ENCODE results near the gene SETDB1. TPM values are rescaled to one million over a fixed set of nuclear protein-coding genes. Genes with fewer than 3 reads are reported as not detected.

Gene SETDB1
- total and polyA plus RNA-seq, 2 of the 13 experiments (the other 11 are each of a cell fraction or from before 2014, with no cell fraction given) = 33.1 to 34.6 TPM

DNA sequence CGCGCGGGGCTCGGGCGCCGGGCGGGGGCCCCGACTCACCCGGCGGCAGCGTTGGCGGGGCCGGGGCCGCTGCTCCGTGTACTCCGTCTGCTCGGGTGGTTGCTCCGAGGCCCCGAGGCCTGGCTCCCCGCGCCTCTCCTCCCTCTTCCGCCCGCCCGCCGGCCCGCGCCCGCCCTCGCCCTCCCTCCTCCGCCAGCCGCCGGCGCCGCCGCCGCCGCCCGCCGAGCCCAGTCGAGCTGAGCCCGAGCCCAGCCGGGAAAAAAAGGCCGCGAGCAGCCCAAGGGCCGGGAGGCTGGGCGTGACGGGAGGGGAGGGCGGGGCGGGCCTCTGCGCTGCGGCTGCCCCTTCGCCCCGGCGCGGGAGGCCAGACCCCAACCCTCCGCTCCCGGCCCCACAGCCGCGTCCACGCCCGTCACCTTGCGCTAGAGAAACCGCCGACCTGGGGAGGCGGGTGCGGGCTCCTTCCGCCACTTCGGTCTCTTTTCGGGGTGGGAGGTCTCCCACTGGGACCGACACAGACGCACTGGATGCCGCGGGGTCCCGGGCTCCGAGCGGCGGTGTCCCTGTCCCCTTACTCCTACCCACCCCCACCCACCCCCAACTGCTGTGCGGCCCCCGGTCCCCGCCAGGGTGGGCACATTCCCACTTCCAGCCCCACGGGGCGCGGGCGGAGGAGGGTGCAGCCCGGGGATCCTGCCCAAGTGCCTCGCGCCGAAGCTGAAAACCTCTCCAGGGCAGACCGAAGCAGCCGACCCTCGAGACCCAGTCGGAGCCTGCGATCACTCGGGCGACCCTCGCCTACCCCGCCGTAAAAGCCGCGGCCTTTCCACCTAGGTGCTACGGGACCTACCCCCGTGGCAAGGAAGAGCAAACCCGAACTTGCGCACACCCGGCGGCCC lies 48.7 kb downstream of the SETDB1 start, which contains the start of gene CERS2 (continued):
- TF ChIP-seq, protein P1, sequence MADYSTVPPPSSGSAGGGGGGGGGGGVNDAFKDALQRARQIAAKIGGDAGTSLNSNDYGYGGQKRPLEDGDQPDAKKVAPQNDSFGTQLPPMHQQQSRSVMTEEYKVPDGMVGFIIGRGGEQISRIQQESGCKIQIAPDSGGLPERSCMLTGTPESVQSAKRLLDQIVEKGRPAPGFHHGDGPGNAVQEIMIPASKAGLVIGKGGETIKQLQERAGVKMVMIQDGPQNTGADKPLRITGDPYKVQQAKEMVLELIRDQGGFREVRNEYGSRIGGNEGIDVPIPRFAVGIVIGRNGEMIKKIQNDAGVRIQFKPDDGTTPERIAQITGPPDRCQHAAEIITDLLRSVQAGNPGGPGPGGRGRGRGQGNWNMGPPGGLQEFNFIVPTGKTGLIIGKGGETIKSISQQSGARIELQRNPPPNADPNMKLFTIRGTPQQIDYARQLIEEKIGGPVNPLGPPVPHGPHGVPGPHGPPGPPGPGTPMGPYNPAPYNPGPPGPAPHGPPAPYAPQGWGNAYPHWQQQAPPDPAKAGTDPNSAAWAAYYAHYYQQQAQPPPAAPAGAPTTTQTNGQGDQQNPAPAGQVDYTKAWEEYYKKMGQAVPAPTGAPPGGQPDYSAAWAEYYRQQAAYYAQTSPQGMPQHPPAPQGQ (CRISPR knock-in tag; IDR thresholded peaks at IDR 0.05; ENCODE audit: borderline replicate concordance) = no peak
- TF ChIP-seq BORCS8-MEF2B (CRISPR knock-in tag; IDR thresholded peaks at IDR 0.05) (peak; percentile 46; the same call in 1 of the 2 replicates), TCF7L2 (IDR thresholded peaks at IDR 0.05; ENCODE audit: low read depth, low read length) (no peak), ZMAT3 (CRISPR knock-in tag; conservative IDR thresholded peaks at IDR 0.05) (0 out of 2 replicates have a peak, but pooled peaks have one; percentile 19), RXRB (CRISPR knock-in tag; IDR thresholded peaks at IDR 0.05; ENCODE audit: borderline replicate concordance) (0 out of 2 replicates have a peak, but pooled peaks have one; percentile 23), ZNF17 (CRISPR knock-in tag; IDR thresholded peaks at IDR 0.05) (no peak), ZBTB8A (CRISPR knock-in tag; IDR thresholded peaks at IDR 0.05; ENCODE audit: borderline replicate concordance, low read depth) (no peak), ZNF329 (CRISPR knock-in tag; IDR thresholded peaks at IDR 0.05; ENCODE audit: low read depth) (peak; percentile 14; the same call in 1 of the 2 replicates), ZNF629 (CRISPR knock-in tag; conservative IDR thresholded peaks at IDR 0.05) (no peak), TCF12 (IDR thresholded peaks at IDR 0.05) (no peak), TCF12 (CRISPR knock-in tag; IDR thresholded peaks at IDR 0.05) (no peak), ZNF724P (CRISPR knock-in tag; IDR thresholded peaks at IDR 0.05; ENCODE audit: borderline replicate concordance) (peak; percentile 74; the same call in 1 of the 2 replicates), TAF1 (CRISPR knock-in tag; IDR thresholded peaks at IDR 0.05) (peak; percentile 57; the same call in 1 of the 2 replicates), ZNF501 (CRISPR knock-in tag; IDR thresholded peaks at IDR 0.05) (peak; percentile 20; the same call in 1 of the 2 replicates)
- TF ChIP-seq, protein P2, sequence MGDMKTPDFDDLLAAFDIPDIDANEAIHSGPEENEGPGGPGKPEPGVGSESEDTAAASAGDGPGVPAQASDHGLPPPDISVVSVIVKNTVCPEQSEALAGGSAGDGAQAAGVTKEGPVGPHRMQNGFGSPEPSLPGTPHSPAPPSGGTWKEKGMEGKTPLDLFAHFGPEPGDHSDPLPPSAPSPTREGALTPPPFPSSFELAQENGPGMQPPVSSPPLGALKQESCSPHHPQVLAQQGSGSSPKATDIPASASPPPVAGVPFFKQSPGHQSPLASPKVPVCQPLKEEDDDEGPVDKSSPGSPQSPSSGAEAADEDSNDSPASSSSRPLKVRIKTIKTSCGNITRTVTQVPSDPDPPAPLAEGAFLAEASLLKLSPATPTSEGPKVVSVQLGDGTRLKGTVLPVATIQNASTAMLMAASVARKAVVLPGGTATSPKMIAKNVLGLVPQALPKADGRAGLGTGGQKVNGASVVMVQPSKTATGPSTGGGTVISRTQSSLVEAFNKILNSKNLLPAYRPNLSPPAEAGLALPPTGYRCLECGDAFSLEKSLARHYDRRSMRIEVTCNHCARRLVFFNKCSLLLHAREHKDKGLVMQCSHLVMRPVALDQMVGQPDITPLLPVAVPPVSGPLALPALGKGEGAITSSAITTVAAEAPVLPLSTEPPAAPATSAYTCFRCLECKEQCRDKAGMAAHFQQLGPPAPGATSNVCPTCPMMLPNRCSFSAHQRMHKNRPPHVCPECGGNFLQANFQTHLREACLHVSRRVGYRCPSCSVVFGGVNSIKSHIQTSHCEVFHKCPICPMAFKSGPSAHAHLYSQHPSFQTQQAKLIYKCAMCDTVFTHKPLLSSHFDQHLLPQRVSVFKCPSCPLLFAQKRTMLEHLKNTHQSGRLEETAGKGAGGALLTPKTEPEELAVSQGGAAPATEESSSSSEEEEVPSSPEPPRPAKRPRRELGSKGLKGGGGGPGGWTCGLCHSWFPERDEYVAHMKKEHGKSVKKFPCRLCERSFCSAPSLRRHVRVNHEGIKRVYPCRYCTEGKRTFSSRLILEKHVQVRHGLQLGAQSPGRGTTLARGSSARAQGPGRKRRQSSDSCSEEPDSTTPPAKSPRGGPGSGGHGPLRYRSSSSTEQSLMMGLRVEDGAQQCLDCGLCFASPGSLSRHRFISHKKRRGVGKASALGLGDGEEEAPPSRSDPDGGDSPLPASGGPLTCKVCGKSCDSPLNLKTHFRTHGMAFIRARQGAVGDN (CRISPR knock-in tag; IDR thresholded peaks at IDR 0.05) = peak; percentile 57
- TF ChIP-seq, protein P3, sequence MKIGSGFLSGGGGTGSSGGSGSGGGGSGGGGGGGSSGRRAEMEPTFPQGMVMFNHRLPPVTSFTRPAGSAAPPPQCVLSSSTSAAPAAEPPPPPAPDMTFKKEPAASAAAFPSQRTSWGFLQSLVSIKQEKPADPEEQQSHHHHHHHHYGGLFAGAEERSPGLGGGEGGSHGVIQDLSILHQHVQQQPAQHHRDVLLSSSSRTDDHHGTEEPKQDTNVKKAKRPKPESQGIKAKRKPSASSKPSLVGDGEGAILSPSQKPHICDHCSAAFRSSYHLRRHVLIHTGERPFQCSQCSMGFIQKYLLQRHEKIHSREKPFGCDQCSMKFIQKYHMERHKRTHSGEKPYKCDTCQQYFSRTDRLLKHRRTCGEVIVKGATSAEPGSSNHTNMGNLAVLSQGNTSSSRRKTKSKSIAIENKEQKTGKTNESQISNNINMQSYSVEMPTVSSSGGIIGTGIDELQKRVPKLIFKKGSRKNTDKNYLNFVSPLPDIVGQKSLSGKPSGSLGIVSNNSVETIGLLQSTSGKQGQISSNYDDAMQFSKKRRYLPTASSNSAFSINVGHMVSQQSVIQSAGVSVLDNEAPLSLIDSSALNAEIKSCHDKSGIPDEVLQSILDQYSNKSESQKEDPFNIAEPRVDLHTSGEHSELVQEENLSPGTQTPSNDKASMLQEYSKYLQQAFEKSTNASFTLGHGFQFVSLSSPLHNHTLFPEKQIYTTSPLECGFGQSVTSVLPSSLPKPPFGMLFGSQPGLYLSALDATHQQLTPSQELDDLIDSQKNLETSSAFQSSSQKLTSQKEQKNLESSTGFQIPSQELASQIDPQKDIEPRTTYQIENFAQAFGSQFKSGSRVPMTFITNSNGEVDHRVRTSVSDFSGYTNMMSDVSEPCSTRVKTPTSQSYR (CRISPR knock-in tag; IDR thresholded peaks at IDR 0.05; ENCODE audit: borderline replicate concordance) = peak; percentile 46; the same call in 1 of the 2 replicates
- TF ChIP-seq, protein P4, sequence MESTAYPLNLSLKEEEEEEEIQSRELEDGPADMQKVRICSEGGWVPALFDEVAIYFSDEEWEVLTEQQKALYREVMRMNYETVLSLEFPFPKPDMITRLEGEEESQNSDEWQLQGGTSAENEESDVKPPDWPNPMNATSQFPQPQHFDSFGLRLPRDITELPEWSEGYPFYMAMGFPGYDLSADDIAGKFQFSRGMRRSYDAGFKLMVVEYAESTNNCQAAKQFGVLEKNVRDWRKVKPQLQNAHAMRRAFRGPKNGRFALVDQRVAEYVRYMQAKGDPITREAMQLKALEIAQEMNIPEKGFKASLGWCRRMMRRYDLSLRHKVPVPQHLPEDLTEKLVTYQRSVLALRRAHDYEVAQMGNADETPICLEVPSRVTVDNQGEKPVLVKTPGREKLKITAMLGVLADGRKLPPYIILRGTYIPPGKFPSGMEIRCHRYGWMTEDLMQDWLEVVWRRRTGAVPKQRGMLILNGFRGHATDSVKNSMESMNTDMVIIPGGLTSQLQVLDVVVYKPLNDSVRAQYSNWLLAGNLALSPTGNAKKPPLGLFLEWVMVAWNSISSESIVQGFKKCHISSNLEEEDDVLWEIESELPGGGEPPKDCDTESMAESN (CRISPR knock-in tag; conservative IDR thresholded peaks at IDR 0.05) = 0 out of 2 replicates have a peak, but pooled peaks have one; percentile 57
